C4-2B (cell line): ENCODE measurements around the gene SUFU.

Source experiments
- CTCF ChIP-seq: fragments of 450-650 bp; conservative IDR thresholded peaks from 2 replicates; pipeline ENCODE4 v1.5.1; 2017; ENCODE audit warnings: mild to moderate bottlenecking
- ZFX ChIP-seq: fragments of 450-650 bp; IDR thresholded peaks from 2 replicates; pipeline ENCODE4 v1.6.1; 2017

GRCh38 chr10:102540023-102540422 is 36.3 kb downstream of the SUFU start:
- peak; percentile 63 for TF ChIP-seq CTCF
- no peak for TF ChIP-seq ZFX
